GM19468 (cell line): Measurements from ENCODE around the gene SNRK.
A peak's percentile ranks its signal among the peaks of the same experiment; 100 is the strongest.

Source experiments
- ATAC-seq: cut with Tn5 transposase; IDR thresholded peaks from one replicate; pipeline ENCODE4 v1.9.1; 2021; ENCODE audit warnings: mild to moderate bottlenecking, moderate library complexity, moderate number of reproducible peaks; ENCODE audit not compliant: unreplicated experiment; ENCODE audit errors: extremely low read depth

SNRK gene

GRCh38 chr3:43286115-43286840 lies at the start of gene SNRK:
SNRK (plus strand) TSS chr3:43286540; CDS start chr3:43303204, 16,664 bp downstream.
- ATAC-seq: peak; percentile 57

DNA sequence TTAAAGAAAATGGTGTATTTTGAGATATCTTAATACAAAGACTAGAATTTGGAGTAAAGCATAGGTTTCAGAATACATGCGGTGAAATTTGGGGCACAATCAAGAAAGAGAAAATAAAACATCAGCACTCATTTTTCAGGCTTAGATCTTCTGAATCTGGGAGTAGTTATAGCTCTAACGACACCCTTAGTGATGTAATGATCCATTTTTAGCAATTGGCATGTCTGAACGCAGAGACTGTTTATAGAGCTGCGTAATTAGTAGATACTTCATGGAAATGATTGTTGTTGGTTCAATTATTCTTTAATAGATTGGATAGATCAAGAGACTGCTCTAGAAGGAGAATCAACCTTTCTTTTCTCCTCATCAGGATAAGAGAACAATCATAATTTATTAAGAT lies 47.5 kb upstream of the SNRK start:
- no peak for ATAC-seq

DNA sequence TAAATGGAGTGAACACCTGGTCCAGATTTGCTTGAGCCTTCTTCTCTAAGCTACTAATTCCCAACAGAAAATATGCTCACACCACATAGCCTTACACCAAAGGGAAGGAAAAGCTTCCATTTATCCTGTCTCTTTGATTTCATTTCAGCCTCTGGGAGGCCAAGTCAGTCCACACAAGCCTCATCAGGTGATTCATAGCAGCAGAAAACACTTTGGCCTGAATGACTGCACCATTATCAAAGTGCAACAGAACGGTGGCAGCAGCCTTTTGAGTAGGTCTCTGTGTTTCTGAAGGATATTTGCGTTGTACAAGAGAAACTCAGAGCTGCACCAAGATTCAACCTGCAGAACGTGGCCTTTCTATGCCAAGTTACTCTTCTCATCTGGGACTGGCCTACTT lies 46.6 kb upstream of the SNRK start:
- ATAC-seq: no peak

DNA sequence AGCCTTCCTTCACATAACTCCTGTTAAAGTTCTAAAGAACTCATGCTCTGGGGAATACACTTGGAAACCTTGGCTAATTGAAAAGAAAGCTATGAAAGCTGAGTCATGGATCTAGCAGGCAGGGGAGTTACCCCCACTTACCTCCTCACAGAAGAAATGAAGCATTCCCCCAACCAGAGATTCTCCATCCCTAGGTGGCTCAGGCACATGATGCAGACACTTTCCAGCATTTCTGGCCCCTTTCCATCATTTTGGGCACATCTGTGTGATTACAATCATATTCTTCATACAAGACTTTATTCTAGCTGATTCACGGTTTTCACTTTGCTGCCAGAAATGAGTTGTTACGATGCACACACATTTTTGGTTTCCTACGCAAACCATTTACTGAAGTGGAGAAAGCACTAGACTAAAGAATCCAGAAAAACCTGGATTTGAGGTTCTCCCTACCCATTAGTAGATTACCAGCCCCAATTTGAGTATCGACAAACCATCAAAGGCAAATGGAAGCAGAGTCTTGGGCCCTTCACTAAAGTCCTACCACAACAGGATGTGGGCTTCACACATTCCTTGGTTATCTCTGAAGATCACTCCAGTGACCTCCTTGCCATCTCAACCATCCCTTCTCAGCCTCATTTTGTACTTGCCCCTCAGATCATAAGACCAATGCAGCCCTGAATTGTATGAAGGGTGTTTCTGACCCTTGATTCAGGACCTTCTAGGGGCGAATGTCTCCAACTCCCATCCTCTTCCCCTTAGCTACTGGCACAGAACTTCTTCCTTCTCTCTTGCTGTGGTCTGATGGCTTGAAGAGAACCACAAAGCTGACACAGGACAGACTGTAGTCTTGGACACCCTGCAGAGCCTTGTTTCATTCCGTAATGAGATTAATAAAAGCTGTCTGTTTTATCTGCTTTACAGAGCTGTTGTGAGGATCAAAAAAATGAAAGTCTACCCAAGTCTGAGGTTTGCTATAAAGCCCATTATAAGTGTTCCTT lies 42.5 kb upstream of the SNRK start:
- no peak for ATAC-seq

GRCh38 chr3:43244694-43245093 lies 41.6 kb upstream of the SNRK start:
- no peak for ATAC-seq

DNA sequence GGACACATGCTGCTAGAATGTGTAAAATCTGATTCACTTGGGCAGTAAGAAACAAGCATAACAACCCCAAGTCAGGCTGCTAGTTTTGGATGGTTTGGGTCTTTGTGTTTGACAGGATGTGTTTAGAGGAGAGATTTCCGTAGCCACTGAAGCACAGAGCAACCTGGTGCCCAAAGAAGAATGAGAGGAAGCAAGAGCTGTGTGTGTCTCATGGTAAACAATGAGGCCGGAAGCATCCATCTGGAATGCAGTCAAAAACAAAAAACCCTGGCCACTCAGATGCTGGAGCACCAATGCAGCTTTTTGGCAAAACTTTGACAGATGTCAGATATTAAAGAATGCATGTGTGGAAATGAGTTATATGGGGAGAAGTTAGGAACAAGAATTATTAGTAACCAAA lies 39.4 kb upstream of the SNRK start:
- no peak for ATAC-seq

- no peak for ATAC-seq
Measured at GRCh38 chr3:43247561-43248184, 38.7 kb upstream of the SNRK start.

- no peak for ATAC-seq
Measured at GRCh38 chr3:43248185-43248583, 38.2 kb upstream of the SNRK start.

GRCh38 chr3:43248973-43249372 lies 37.4 kb upstream of the SNRK start:
- no peak for ATAC-seq

GRCh38 chr3:43249405-43249804 lies 36.9 kb upstream of the SNRK start:
- no peak for ATAC-seq

- no peak for ATAC-seq
Measured at GRCh38 chr3:43253294-43253693, 33.0 kb upstream of the SNRK start.

DNA sequence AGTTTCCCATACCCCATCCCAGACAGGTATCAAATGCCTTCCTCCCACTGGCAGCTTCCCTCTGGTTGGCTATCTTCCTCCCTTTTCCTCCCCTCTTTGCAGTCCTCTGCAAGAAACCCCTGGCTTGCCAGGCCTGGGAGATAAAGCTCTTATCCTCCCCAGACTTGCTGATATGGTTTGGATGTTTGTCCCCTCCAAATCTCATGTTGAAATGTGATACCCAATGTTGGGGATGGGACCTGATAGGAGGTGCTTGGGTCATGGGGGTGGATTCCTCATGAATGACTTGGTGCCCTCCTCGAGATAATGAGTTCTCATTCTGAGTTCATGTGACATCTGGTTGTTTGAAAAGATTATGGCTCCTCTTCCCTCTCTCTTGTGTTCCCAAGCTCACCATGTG lies 32.2 kb upstream of the SNRK start:
- no peak for ATAC-seq

- no peak for ATAC-seq
Measured at GRCh38 chr3:43255662-43256061, 30.7 kb upstream of the SNRK start.

DNA sequence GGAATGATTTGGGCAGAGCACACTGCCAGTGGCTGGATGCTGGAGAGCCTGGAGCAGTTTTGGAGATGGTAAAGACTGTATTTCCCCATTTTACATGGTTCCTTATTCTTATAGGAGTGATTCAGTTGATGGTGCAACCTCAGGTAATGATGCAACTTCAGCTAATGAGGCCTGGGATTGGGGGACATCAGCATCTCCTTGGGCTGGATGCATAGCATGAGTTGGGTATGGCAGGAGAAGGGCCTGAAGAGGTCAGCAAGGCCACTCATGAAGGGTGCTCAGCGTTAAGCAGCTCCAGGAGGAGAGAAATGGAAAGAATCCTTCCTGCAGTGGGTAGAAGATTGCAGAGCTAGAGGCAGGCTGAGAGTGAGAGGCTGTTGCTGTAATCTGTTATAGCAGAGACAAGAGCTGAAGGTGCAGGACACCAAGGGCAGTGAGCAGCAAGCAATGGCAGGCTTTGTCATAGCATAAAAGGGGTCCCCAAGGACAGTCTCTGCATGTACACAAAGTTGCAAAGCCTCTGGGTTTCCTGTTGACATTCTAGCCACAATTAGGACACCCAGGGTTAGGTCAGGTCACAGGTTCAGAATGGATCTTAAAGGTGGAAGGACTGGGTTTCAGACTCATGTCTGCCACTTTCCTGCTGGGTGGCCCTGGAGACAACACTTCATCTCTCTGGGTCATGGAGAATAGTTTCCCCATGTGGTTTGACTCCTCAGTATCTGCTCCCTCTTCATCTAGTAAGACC lies 29.5 kb upstream of the SNRK start:
- no peak for ATAC-seq

- ATAC-seq: no peak
Measured at GRCh38 chr3:43257850-43258249, 28.5 kb upstream of the SNRK start.

DNA sequence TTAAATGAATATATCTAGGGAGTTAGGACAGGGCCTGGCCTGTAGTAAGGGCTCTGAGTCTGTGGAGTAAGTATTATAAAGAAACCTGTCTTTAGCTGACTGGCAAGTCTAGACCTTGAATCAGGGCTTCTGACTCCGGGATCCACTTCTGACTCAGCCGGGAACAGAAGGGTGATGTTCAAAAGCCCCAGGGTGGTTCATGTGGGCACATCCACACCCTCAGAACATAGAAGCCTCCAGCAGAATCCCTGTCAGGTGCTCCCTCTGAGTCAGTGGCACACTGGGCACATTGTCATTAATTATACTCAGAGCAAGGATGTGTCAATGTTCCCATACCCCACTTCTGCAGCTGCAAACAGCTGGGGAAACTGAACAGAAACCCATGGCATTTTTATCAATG lies 26.7 kb upstream of the SNRK start:
- ATAC-seq: no peak

DNA sequence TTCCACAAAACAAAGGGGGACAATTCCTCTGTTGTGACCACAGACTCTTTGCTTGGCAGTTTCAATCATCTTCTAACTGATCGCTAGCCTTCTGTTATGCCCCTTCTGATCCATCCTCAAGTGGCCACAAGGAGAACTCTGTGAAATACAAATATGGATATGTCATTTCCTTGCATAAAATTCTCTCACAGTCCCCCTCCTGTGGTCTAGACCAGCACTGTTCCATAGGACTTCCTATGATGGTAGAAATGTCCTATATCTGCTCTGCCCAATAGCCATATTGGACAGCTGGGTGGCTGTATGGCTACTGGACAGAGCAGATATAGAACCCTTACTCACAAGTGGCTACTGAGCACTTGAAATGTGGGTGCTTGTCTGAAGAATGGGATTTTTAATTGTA lies 25.9 kb upstream of the SNRK start:
- no peak for ATAC-seq

DNA sequence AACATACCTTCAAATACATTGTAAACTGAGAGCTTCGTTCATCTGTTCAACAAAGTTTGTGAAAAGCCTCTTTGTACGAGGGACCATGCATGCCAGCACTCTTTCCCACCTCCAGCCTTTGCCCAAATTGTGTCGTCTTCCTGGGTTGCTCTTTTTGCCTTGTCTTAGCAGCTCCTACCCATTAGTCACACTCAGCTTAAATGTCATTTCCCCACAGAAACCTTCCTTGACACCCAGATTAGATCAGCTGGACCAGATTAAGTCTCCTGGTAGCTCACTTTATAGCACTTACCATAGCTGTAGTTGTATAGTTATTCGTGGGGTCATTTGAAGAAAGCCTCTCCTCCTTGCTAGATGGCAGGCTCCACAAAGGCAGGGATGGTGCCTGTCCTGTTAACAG lies 24.1 kb upstream of the SNRK start:
- no peak for ATAC-seq

- no peak for ATAC-seq
Measured at GRCh38 chr3:43266451-43266850, 19.9 kb upstream of the SNRK start.

DNA sequence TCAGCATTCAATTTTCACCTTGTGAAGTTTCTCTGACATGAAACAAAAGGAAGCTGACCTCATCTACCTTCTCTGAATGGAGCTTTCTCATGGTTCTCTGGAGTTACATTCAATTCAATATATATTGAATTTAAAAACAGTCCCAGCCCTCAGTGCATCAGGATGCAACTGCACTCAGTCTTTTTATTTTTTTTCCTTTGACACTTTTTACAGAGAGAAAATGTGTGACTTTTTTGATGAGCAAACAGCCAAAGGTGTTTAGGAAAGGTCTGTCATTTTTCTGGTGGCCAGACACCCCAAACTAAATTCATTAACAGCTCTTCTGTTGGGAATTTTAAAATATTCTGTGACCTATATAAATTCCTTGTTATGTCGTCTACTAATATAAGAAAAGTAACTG lies 19.3 kb upstream of the SNRK start:
- no peak for ATAC-seq
